ENCODE results near the gene C3.
"Not testable (repeated sequence)": the region's sequence is repeated elsewhere in the genome, so short reads cannot be mapped to it uniquely, and the experiment has no call there.

The C3 gene

DNA sequence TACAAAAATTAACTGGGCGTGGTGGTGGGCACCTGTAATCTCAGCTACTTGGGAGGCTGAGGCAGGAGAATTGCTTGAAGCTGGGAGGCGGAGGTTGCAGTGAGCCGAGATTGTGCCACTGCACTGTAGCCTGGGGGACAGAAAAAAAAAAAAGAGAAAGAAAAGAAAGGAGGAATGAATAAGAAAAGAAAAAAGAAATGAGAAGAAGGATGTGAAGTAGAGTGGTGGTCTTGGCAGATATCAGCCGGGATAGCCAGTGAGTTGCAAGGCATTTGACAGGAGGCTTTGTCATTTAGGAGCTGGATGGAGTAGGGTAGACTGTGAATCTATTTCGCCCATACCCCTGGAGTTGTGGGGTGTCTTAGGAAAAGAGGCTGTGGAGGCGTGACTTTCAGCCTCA is 46.0 kb downstream of the C3 start:
- not testable (repeated sequence) for H3K9me3 Mint-ChIP-seq, H3K36me3 Mint-ChIP-seq, DNase-seq
- H3K27me3 Mint-ChIP-seq = peaks cover 14% of the 10 kb centered on the region
- peak overlapping the region; percentile 81 for H3K27ac Mint-ChIP-seq
- CTCF ChIA-PET = interaction anchor here (0.7 to 1.7 kb wide), 9 partner anchors 13 to 697 kb away, joined by 3 to 12 read pairs (median 4); no protein-coding TSS in a partner anchor
- peaks cover 60% of the 10 kb centered on the region for H3K4me1 Mint-ChIP-seq
- peak overlapping the region; percentile 8 for H3K4me3 Mint-ChIP-seq

DNA sequence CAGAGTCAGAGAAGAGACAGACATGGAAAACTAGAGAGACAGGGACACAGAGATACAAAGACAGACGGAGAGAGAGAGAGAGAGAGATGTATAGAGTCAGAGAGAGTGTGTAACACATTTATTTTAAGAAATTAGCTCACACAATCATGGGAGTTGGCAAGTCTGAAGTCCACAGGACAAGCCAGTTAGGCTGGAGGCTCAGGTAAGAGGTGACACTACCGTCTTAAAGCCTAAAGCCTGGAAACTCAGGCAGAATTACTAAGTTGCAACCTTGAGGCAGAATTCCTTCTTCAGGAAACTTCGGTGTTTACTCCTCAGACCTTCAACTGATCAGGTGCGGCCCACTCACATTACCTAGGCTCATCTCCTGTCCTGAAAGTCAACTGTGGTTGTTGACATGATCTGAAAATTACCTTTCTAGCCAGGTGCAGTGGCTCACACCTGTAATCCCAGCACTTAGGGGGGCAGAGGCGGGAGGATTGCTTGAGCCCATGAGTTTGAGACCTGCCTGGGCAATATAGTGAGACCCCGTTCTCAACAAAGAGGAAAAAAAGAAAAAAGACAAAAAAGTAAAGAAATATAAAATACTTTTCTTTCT is 47.7 kb downstream of the C3 start:
- H3K4me1 Mint-ChIP-seq = peaks cover 71% of the 10 kb centered on the region
- peaks cover 11% of the 10 kb centered on the region for H3K27me3 Mint-ChIP-seq
- H3K4me3 Mint-ChIP-seq = no peak overlapping the region
- peaks cover 4% of the 10 kb centered on the region for H3K9me3 Mint-ChIP-seq
- CTCF ChIA-PET = interaction anchor here (0.6 to 1.1 kb wide), 3 partner anchors 11 to 33 kb away, joined by 3 to 6 read pairs (median 3); no protein-coding TSS in a partner anchor
- H3K27ac Mint-ChIP-seq = no peak overlapping the region
- no peak for DNase-seq
- peaks cover 6% of the 10 kb centered on the region for H3K36me3 Mint-ChIP-seq

DNA sequence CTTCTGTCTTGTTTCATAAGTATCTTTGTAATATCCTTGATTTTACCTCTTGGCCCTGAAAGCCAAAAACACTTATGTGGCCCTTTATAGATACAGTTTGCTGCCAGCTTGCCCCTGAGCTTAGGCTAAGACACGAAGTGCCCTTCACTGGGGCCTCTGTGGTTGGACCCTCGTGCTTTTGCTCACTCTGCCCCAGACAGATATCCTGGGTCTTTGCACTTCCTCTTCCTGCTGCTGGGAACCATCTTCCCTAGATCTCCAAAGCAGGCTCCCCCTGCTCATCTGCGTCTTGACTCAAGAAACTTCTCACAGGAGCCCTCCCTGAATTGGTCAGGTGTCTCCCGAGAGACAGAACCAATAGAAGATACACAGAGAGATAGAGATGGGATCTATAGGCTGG is 48.5 kb downstream of the C3 start:
- Mint-ChIP-seq H3K36me3 (peaks cover 6% of the 10 kb centered on the region), H3K27ac (peak overlapping the region; percentile 24), H3K4me3 (no peak overlapping the region), H3K9me3 (no peaks in the 10 kb centered on the region), H3K27me3 (peaks cover 11% of the 10 kb centered on the region), H3K4me1 (peaks cover 70% of the 10 kb centered on the region)
- DNase-seq = no peak
- CTCF ChIA-PET = interaction anchor here (1.3 kb wide), 1 partner anchor 10 kb away, joined by 3 read pairs; no protein-coding TSS in a partner anchor

DNA sequence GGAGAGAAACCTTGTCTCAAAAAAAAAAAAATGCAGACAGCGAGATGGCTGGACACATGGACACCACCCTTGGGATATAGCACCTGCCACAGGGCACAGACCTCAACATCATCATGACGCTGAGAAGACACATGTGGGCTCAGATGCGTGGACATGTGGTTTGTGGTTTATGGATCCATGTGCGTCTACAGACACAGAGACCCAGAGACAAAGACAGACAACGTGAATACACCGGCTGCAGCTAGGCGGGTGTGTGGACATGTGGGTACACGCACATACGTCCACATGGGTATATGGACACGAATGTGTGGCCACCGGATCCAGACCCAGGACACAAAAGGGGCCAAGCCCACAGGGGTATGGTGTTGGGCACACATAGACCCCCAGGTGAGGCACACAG is 51.8 kb downstream of the C3 start:
- peak overlapping the region; percentile 95 for H3K4me3 Mint-ChIP-seq
- no peaks in the 10 kb centered on the region for H3K9me3 Mint-ChIP-seq
- peaks cover 7% of the 10 kb centered on the region for H3K27me3 Mint-ChIP-seq
- no peak for DNase-seq
- H3K4me1 Mint-ChIP-seq = peaks cover 46% of the 10 kb centered on the region
- H3K36me3 Mint-ChIP-seq = peaks cover 30% of the 10 kb centered on the region
- H3K27ac Mint-ChIP-seq = peak overlapping the region; percentile 92
- CTCF ChIA-PET = interaction anchor here (0.8 to 1.4 kb wide), 3 partner anchors 10 to 150 kb away, joined by 3 read pairs; no protein-coding TSS in a partner anchor

DNA sequence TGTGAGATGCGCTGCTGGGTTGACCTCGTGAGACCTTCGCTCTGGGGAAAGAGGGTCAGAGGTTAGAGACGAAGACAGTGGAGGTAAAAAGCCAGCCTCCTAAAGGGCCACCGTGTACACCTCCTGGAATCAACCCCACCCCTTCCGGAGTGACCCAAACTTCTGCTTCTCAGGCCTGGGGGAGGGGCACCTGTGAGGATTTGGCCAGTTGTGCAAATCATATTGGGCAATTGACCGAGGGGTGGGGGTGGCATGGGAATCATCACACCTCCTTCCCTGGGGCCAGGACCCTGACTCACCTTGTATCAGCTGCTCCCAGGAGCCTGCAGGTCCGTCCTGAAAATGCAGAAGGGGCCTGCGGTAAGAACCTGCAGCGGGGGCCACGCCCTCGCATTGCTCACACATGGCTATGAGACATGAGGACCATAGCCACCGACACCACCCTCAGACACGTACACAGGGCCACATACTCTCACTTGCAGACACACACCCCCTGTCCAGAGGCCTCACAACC is 53.3 kb downstream of the C3 start:
- DNase-seq = no peak
- peaks cover 7% of the 10 kb centered on the region for H3K27me3 Mint-ChIP-seq
- H3K4me1 Mint-ChIP-seq = peaks cover 43% of the 10 kb centered on the region
- H3K4me3 Mint-ChIP-seq = no peak overlapping the region
- peaks cover 35% of the 10 kb centered on the region for H3K36me3 Mint-ChIP-seq
- H3K27ac Mint-ChIP-seq = no peak overlapping the region
- peaks cover 3% of the 10 kb centered on the region for H3K9me3 Mint-ChIP-seq
- CTCF ChIA-PET = interaction anchor here (1.4 kb wide), 1 partner anchor 9 kb away, joined by 3 read pairs; no protein-coding TSS in a partner anchor

DNA sequence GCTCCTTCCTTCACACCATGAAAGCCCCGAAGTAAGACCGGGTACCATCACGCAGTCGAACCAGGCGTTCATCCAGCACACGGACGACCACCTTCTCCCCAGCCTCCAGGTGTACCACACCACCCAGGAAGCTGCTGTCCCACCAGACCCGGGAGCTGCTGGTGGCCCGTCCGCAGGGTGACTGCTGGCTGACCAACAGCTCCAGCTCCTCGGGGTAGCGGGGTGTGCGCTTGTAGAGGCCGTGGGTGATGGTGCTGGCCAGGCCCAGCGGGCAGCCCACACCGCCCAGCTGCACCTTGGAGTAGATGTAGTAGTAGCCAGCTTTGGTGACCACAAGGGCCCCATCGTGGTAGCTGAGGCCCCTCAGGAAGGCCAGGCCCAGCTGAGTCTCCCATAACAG is 55.5 kb downstream of the C3 start:
- CTCF ChIA-PET = no interaction called here
- peaks cover 25% of the 10 kb centered on the region for H3K4me1 Mint-ChIP-seq
- no peak overlapping the region for H3K27ac Mint-ChIP-seq
- peaks cover 3% of the 10 kb centered on the region for H3K9me3 Mint-ChIP-seq
- no peak overlapping the region for H3K4me3 Mint-ChIP-seq
- peaks cover 4% of the 10 kb centered on the region for H3K27me3 Mint-ChIP-seq
- no peak for DNase-seq
- peaks cover 38% of the 10 kb centered on the region for H3K36me3 Mint-ChIP-seq

DNA sequence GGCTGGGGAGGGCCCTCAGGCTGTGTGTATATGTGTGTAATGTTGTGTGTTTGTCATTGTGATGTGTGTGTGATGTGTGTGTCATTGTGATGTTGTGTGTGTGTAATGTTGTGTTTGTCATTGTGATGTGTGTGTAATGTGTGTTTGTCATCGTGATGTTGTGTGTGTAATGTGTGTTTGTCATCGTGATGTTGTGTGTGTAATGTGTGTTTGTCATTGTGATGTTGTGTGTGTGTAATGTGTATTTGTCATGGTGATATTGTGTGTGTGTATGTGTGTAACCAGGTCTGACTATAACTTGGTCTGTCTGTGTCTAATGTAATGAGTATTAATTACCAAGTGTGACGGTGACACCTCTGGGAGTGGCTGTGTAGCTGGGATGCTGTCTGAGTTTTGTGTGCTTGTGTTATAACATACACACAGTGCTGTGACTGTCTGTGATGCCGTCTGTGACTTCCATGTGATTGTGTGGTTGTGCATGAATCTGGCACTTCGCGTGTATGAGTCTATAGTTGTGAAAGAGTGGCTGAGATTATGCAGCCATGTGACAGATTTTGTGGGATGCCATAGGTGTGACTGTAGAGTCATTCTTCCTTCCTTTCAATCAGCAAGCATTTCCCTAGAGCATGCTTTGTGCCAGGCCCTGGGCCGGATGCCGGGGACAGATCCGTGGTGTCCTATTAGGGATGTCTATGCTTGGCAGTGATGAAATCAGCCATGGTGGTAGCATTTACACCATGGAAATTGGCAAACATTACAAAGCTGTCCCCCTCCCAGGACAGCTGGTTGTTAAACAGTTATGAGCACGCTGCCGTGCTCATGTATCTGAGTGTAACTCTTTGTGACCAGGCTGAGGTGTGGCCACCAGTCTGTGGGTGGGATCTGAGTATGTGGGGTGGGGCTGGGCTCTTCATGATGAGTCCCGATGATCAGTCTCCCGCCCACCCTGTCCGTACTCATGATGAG is 56.9 kb downstream of the C3 start:
- Mint-ChIP-seq H3K27me3 (no peaks in the 10 kb centered on the region), H3K4me1 (peaks cover 19% of the 10 kb centered on the region), H3K4me3 (no peak overlapping the region), H3K36me3 (peaks cover 35% of the 10 kb centered on the region), H3K9me3 (peaks cover 3% of the 10 kb centered on the region), H3K27ac (no peak overlapping the region)
- CTCF ChIA-PET = no interaction called here
- no peak for DNase-seq

DNA sequence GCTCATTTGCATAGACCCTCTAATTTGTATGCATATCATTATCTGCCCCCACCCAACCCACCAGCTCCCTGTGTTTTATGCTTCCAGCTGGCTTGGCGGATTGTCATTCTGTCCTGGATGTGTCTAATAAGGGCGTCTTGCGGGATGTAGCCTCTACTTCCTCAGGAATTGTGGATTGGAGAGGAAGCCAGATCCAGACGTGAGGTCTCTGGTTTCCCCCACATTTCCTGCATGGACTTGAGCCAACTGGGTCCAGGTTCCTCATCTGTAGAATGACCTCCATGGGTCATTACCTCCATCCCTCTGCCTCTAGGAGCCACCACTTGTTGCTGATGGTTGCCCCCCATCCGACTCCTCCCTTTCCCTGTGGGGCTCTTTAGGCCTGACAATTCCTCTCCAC is 57.7 kb downstream of the C3 start:
- peaks cover 35% of the 10 kb centered on the region for H3K36me3 Mint-ChIP-seq
- CTCF ChIA-PET = interaction anchor here (1.4 kb wide), 1 partner anchor 21 kb away, joined by 3 read pairs; no protein-coding TSS in a partner anchor
- no peak for DNase-seq
- peaks cover 21% of the 10 kb centered on the region for H3K4me1 Mint-ChIP-seq
- no peaks in the 10 kb centered on the region for H3K27me3 Mint-ChIP-seq
- H3K27ac Mint-ChIP-seq = no peak overlapping the region
- H3K4me3 Mint-ChIP-seq = no peak overlapping the region
- H3K9me3 Mint-ChIP-seq = peaks cover 3% of the 10 kb centered on the region

DNA sequence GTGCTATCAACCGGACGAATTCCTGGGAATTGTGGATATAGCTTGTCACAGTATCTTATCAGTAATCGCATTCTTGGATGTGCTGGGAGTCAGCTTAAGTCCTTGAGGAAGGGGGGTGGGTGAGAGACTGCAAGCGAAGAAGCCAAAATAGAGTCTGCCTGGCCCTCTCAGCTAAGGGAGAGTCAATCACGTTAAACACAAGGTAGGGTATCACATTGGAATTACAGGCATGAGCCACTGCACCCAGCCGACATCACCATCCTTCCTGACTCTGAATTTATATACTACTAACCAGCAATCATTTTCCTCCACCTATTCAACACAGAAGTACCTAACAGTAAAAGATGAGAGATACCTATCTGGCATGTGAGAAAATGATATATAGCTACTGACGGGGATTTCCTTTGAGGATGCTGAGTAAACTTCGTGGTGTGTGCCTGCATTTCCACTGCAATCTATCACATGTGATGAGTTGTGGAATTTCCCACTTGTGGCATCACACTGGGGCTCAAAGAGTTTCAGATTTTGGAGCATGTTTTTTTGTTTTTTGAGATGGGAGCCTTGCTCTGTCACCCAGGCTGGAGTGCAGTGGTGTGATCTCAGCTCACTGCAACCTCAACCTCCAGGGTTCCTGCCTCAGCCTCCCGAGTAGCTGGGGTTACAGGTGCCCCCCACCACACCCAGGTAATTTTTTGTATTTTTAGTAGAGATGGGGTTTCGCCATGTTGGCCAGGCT is 58.8 kb downstream of the C3 start:
- DNase-seq = peak; percentile 52
- Mint-ChIP-seq H3K27ac (peak overlapping the region; percentile 45), H3K4me1 (peaks cover 18% of the 10 kb centered on the region), H3K36me3 (peaks cover 36% of the 10 kb centered on the region)
- H3K9me3 Mint-ChIP-seq, H3K27me3 Mint-ChIP-seq, H3K4me3 Mint-ChIP-seq: not testable (repeated sequence)
- CTCF ChIA-PET = interaction anchor here (1.1 to 1.4 kb wide), 3 partner anchors 10 to 20 kb away, joined by 3 read pairs; no protein-coding TSS in a partner anchor

DNA sequence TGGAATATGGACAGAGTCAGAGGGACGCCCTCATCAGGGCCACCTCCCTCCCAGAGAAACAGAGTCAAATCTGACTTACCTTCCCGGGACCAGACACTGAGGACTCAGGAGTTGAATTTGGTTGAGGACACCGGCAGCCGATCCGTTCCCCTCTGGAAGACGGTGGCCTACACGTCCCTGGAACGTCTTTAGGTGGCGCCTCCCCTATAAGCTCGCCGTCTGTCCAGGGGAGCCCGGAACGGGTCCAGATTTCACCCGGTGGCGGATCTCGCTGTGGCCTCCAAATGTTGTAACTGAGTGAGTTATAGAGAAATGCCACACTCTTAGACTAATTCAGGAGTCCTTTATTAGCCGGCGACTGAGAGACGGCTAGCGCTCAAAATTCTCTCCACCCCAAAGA is 59.5 kb downstream of the C3 start:
- no peak overlapping the region for H3K27ac Mint-ChIP-seq
- no peak overlapping the region for H3K4me3 Mint-ChIP-seq
- H3K27me3 Mint-ChIP-seq = no peaks in the 10 kb centered on the region
- H3K36me3 Mint-ChIP-seq = peaks cover 36% of the 10 kb centered on the region
- DNase-seq = no peak
- peaks cover 3% of the 10 kb centered on the region for H3K9me3 Mint-ChIP-seq
- CTCF ChIA-PET = interaction anchor here (1.1 to 1.2 kb wide), 2 partner anchors 11 to 12 kb away, joined by 3 read pairs; no protein-coding TSS in a partner anchor
- peaks cover 25% of the 10 kb centered on the region for H3K4me1 Mint-ChIP-seq

DNA sequence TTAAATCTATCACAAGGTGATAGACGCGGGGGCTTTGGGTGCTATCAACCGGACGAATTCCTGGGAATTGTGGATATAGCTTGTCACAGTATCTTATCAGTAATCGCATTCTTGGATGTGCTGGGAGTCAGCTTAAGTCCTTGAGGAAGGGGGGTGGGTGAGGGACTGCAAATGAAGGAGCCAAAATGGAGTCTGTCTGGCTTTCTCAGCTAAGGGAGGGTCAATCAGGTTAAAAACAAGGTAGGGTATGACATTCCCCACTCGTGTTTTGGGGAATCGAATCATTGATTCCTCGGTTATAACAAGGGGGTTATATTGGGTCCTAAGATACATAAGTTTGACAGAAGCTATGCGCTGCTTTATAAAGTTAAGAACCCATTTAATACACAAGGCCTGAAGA is 64.1 kb downstream of the C3 start:
- H3K4me1 Mint-ChIP-seq = peaks cover 62% of the 10 kb centered on the region
- not testable (repeated sequence) for H3K9me3 Mint-ChIP-seq, H3K4me3 Mint-ChIP-seq, DNase-seq, H3K27me3 Mint-ChIP-seq, H3K36me3 Mint-ChIP-seq
- peak overlapping the region; percentile 12 for H3K27ac Mint-ChIP-seq
- CTCF ChIA-PET = interaction anchor here (0.6 to 1.4 kb wide), 3 partner anchors 13 to 25 kb away, joined by 3 to 4 read pairs (median 4); no protein-coding TSS in a partner anchor

DNA sequence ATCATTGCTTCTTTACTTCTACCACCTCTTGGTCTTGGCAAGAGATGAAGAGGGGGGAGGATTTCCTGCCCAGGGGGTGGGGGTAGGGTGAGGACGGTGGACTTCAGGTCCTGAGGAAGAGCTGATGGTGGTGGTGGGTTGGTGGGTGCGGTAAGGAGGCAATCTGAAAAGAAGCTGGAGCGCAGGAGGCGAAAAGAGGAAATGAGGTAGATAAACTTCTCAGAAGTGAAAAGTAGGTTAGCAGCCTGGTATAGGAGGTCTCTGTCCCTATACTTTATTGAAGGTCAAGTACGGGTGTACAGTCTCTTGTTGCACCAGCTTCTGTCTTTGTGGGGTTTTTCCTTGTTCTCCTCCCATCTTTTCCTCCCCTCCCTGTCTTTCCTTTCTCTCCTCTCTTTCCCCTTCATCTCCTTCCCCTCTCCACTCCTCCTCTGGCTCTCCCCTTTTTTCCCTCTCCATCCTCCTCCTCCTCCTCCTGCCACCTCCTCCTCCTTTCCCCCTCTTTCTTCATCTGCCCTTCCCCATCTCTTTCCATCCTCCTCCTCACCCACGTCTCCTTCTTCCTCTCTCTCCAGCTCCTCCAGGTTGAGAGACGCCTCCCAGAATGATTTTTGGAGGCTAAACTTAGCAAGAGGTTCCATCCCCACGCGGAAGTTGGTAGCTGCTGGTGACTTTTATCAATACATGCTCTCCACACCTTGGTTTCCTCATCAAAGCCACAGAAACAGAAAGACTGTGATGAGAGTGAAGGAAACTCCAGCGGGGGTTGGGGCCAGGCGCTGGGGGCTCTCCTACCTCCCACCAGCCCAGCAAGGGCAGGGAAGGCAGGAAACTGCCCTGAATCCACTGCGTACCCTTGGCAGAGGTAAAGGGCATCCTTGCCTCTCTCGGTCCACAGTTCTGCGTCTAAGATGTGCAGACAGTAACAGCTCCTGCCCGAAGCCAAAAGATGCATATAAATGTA is 65.8 kb downstream of the C3 start:
- H3K36me3 Mint-ChIP-seq = peaks cover 12% of the 10 kb centered on the region
- no peaks in the 10 kb centered on the region for H3K27me3 Mint-ChIP-seq
- CTCF ChIA-PET = interaction anchor here (0.8 to 1.6 kb wide), 9 partner anchors 12 to 138 kb away, joined by 3 to 9 read pairs (median 5); no protein-coding TSS in a partner anchor
- peak; percentile 69 for DNase-seq
- H3K4me3 Mint-ChIP-seq = peak overlapping the region; percentile 80
- peaks cover 69% of the 10 kb centered on the region for H3K4me1 Mint-ChIP-seq
- peaks cover 1% of the 10 kb centered on the region for H3K9me3 Mint-ChIP-seq
- peak overlapping the region; percentile 98 for H3K27ac Mint-ChIP-seq

DNA sequence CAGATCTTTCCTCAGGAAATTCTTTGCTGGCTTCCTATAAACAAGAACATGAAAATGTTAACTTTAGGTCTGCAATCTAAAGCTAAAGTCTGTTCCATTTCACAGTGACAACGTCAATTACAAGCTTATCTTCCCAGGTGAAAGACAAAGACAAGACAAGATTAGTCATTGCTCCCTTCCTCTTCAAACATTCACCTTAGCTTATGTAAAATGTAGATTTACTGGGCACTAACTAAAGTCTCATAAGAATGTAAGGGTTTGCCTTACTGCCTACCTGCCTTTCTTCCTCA is 67.7 kb downstream of the C3 start:
- H3K36me3 Mint-ChIP-seq = peaks cover 9% of the 10 kb centered on the region
- no peak overlapping the region for H3K4me3 Mint-ChIP-seq
- peaks cover 4% of the 10 kb centered on the region for H3K27me3 Mint-ChIP-seq
- peaks cover 1% of the 10 kb centered on the region for H3K9me3 Mint-ChIP-seq
- H3K27ac Mint-ChIP-seq = peak overlapping the region; percentile 77
- CTCF ChIA-PET = interaction anchor here (0.9 to 1.2 kb wide), 4 partner anchors 9 to 22 kb away, joined by 4 to 7 read pairs (median 5); no protein-coding TSS in a partner anchor
- no peak for DNase-seq
- peaks cover 61% of the 10 kb centered on the region for H3K4me1 Mint-ChIP-seq
